ENCODE measurements around the gene MAF. TPM values are rescaled to one million over a fixed set of nuclear protein-coding genes. Genes with fewer than 3 reads are reported as not detected.

The MAF gene
- total RNA-seq, 6 experiments from 2014 or later: not detected

GRCh38 chr16:79562166-79562823 is 38.2 kb downstream of the MAF start:
- Mint-ChIP-seq H3K27me3 (ENCODE audit: insufficient read depth) (no peaks in the 10 kb centered on the region), H3K4me3 (no peak overlapping the region), H3K9me3 (peaks cover 42% of the 10 kb centered on the region), H3K27ac (no peak overlapping the region), H3K4me1 (ENCODE audit: low read depth) (no peaks in the 10 kb centered on the region), H3K36me3 (ENCODE audit: low read depth) (no peaks in the 10 kb centered on the region)
- no peak for TF ChIP-seq CTCF (IDR thresholded peaks at IDR 0.05)
- DNase-seq: no peak

GRCh38 chr16:79561729-79562128 is 38.8 kb downstream of the MAF start:
- DNase-seq: no peak
- no peak overlapping the region for H3K27ac Mint-ChIP-seq
- no peaks in the 10 kb centered on the region for H3K36me3 Mint-ChIP-seq (ENCODE audit: low read depth)
- no peaks in the 10 kb centered on the region for H3K27me3 Mint-ChIP-seq (ENCODE audit: insufficient read depth)
- no peaks in the 10 kb centered on the region for H3K4me1 Mint-ChIP-seq (ENCODE audit: low read depth)
- no peak for TF ChIP-seq CTCF (IDR thresholded peaks at IDR 0.05)
- H3K9me3 Mint-ChIP-seq: peaks cover 37% of the 10 kb centered on the region
- H3K4me3 Mint-ChIP-seq: no peak overlapping the region

GRCh38 chr16:79560923-79561322 is 39.6 kb downstream of the MAF start:
- H3K4me3 Mint-ChIP-seq: no peak overlapping the region
- H3K27me3 Mint-ChIP-seq (ENCODE audit: insufficient read depth): no peaks in the 10 kb centered on the region
- no peaks in the 10 kb centered on the region for H3K4me1 Mint-ChIP-seq (ENCODE audit: low read depth)
- no peak overlapping the region for H3K27ac Mint-ChIP-seq
- no peaks in the 10 kb centered on the region for H3K36me3 Mint-ChIP-seq (ENCODE audit: low read depth)
- peaks cover 32% of the 10 kb centered on the region for H3K9me3 Mint-ChIP-seq
- DNase-seq: no peak
- no peak for TF ChIP-seq CTCF (IDR thresholded peaks at IDR 0.05)

GRCh38 chr16:79560318-79560717 is 40.2 kb downstream of the MAF start:
- Mint-ChIP-seq H3K9me3 (peaks cover 32% of the 10 kb centered on the region), H3K4me3 (no peak overlapping the region), H3K36me3 (ENCODE audit: low read depth) (no peaks in the 10 kb centered on the region), H3K4me1 (ENCODE audit: low read depth) (no peaks in the 10 kb centered on the region), H3K27ac (no peak overlapping the region), H3K27me3 (ENCODE audit: insufficient read depth) (no peaks in the 10 kb centered on the region)
- DNase-seq: no peak
- no peak for TF ChIP-seq CTCF (IDR thresholded peaks at IDR 0.05)

- TF ChIP-seq CTCF (IDR thresholded peaks at IDR 0.05): no peak
- no peak overlapping the region for H3K27ac Mint-ChIP-seq
- H3K9me3 Mint-ChIP-seq: peaks cover 35% of the 10 kb centered on the region
- no peaks in the 10 kb centered on the region for H3K36me3 Mint-ChIP-seq (ENCODE audit: low read depth)
- H3K4me1 Mint-ChIP-seq (ENCODE audit: low read depth): no peaks in the 10 kb centered on the region
- H3K4me3 Mint-ChIP-seq: no peak overlapping the region
- no peaks in the 10 kb centered on the region for H3K27me3 Mint-ChIP-seq (ENCODE audit: insufficient read depth)
- DNase-seq: no peak
Measured at GRCh38 chr16:79559532-79559931, 41.0 kb downstream of the MAF start.
